ENCODE measurements around the gene NBPF15.
"Not testable (repeated sequence)": the region's sequence is repeated elsewhere in the genome, so short reads cannot be mapped to it uniquely, and the experiment has no call there.

NBPF15 gene

GRCh38 chr1:144412068-144412471 is 49.4 kb downstream of the NBPF15 start:
- peak; percentile 87 to 93 for DNase-seq (ENCODE audit: low read depth in 2 of 2)
- H3K4me3 ChIP-seq (replicated peaks in 1 of 2; ENCODE audit: low read depth in 2 of 2, low read length in 2 of 2), result peak overlapping the region in 1 of 2 donors; percentile 33

GRCh38 chr1:144402807-144403206 is 58.7 kb downstream of the NBPF15 start:
- H3K4me3 ChIP-seq (replicated peaks in 1 of 2; ENCODE audit: low read depth in 2 of 2, low read length in 2 of 2); DNase-seq (ENCODE audit: low read depth in 2 of 2): not testable (repeated sequence)

- not testable (repeated sequence) for H3K4me3 ChIP-seq (replicated peaks in 1 of 2; ENCODE audit: low read depth in 2 of 2, low read length in 2 of 2); DNase-seq (ENCODE audit: low read depth in 2 of 2)
These were observed 89.8 kb downstream of the NBPF15 start for GRCh38 chr1:144371651-144372050.

All from cardiac fibroblast (primary cell).